Ramos (cell line): ENCODE data around the gene TTC9B.

Experiments
- in situ Hi-C: fragments of 300-500 bp; cut with MboI; formaldehyde crosslinking; loops from one replicate; pipeline ENCODE4 v1.14.3; 2022; ENCODE audit warnings: low sequenced_read_pairs; ENCODE audit not compliant: unreplicated experiment

TTC9B gene

DNA sequence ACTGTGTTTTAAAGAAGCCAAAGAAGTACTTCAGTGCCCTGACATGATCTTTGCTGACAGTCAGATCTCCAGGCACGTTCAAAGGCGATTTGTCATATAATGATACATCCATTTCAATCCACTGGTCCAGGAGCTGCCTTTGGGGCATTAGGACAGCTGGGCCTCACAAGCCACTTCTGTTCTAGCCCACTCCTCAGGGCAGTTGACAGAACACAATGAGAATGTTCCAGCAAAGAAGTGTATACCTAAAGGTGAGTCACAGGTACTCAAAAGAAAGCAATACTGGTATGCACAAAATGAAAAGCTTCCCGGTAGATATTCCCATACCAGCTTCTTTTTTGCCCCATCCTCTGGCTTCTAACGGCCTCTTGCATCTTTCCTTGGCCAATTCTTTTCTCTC is 39.4 kb downstream of the TTC9B start:
- in situ Hi-C loops, result no loop called here

DNA sequence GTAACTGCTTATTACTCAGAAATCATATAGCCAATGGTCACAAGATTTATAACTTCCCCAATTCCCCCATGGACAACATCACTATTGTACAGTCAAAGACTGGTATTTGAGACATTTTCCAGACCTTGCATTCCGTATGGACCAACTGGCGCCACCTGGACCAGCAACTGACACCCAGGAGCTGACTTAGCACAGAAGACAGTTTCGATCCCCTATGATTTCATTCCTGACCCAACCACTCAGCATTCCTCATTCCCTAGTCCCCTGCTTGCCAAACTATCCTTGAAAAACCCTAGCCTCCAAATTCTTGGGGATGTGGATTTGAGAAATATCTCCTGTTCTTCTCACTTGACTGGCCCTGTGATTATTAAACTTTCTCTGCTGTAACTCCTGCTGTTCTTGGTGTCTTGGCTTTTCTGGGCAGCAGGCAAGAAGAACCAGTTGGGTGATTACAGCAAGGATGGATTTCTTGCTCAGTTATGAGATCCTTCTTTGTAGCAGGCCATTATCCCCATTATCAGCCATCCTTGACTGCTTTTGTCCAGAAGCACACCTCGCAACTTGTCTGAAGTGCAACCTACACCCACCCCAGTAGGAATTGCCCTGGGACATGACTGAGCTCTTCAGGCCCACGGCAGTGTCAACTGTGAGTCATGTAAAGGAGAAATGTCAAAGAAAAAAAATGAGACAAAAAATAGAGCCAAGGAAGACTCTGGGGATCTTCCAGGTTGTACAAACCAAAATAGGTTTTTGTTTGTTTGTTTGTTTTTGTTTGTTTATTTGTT is 40.7 kb downstream of the TTC9B start:
- in situ Hi-C loops, result no loop called here

DNA sequence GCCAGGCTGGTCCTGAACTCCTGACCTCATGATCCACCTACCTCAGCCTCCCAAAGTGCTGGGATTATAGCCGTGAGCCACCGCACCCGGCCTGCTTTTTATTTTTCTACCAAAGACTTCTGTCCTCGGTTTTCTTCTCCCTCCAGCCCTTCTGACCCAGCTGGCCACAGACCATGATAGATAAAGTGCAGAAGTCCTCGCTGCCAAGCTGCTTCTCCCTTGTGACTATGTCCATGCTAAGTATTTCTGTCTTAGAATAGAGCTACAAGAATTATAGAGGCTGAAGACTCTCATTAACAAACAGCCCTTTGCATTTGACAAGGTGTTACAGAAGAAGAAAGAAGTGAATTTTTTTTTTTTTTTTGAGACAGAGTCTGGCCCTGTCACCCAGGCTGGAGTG is 42.4 kb downstream of the TTC9B start:
- in situ Hi-C loops, result no loop called here

DNA sequence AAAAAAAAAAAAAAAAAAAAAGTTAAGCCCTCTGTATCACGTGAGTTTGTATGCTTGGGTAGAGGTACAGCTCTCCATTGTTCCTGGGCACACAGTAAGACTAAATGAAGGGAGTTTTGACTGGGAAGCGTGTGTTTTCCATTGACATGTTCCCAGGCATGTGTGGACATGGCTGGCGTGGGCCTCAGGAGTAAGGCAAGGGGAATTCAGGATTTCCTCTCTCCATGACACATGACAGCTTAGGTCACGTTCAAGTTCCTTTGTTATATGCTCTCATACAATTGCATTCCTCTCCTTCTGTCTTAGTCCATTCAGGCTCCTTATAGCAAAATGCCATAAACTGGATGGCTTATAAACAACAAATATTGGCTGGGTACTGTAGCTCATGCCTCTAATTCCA is 44.1 kb downstream of the TTC9B start:
- in situ Hi-C loops, result loop anchor here (25.0 kb wide), 1 partner anchor 287 kb away; no protein-coding TSS in a partner anchor

DNA sequence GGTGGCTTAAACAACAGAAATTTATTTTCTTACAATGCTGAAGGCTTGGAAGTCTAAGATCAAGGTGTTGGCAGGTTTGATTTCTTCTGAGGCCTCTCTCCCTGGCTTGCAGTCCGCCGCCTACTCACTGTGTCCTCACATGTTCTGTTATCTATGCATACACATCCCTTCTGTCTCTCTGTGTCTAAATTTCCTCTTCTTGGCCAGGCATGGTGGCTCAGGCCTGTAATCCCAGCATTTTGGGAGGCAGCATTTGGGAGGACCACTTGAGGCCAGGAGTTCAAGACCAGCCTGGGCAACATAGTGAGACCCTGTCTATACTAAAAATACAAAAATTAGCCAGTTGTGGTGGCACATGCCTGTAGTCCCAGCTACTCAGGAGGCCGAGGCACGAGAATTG is 46.9 kb downstream of the TTC9B start:
- in situ Hi-C loops, result loop anchor here (25.0 kb wide), 1 partner anchor 284 kb away; no protein-coding TSS in a partner anchor

DNA sequence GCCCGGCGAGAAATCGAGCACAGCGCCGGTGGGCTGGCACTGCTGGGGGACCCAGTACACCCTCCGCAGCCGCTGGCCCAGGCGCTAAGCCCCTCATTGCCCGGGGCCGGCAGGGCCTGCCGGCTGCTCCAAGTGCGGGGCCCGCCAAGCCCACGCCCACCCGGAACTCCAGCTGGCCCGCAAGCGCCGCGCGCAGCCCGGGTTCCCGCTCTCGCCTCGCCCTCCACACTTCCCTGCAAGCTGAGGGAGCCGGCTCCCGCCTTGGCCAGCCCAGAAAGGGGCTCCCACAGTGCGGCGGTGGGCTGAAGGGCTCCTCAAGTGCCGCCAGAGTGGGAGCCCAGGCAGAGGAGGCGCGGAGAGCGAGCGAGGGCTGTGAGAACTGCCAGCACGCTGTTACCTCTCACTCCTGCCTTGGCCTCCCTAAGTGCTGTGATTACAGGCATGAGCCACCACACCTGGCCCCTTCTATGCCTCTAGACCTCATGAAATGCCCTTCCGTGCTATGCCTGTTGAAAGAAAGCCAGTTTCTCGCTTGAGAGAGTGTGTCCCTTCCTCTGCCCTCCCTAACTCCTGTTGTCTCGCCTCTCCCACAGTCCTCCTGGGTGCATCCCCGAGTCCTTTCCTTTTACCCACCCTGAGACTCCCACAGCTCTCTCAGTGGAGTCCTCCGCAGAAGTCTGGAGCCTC is 47.7 kb downstream of the TTC9B start:
- in situ Hi-C loops, result loop anchor here (25.0 kb wide), 1 partner anchor 283 kb away; no protein-coding TSS in a partner anchor

DNA sequence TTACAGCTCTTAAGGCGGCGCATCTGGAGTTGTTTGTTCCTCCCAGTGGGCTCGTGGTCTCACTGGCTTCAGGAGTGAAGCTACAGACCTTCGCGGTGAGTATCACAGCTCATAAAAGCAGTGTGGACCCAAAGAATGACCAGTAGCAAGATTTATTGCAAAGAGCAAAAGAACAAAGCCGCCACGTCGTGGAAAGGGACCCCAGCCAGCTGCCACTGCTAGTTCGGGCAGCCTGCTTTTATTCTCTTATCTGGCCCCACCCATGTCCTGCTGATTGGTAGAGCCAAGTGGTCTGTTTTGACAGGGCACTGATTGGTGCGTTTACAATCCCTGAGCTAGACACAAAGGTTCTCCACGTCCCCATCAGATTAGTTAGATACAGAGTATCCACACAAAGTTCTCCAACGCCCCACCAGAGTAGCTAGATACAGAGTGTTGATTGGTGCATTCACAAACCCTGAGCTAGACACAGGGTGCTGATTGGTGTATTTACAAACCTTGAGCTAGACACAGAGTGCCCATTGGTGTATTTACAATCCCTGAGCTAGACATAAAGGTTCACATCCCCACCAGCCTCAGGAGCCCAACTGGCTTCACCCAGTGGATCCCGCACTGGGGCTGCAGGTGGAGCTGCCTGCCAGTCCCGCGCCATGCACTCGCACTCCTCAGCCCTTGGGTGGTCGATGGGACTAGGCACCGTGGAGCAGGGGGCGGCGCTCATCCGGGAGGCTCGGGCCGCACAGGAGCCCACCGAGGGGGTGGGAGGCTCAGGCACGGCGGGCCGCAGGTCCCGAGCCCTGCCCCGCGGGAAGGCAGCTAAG is 48.5 kb downstream of the TTC9B start:
- in situ Hi-C loops, result loop anchor here (25.0 kb wide), 1 partner anchor 282 kb away; no protein-coding TSS in a partner anchor
